ENCODE results near the gene TLR8. TPM values are rescaled to one million over a fixed set of nuclear protein-coding genes. Genes with fewer than 3 reads are reported as not detected.

TLR8 gene
- total and polyA plus RNA-seq, 10 of the 15 experiments (the other 5 are each of a cell fraction or from before 2014, with no cell fraction given), result 0.04 TPM; not detected in 9

DNA sequence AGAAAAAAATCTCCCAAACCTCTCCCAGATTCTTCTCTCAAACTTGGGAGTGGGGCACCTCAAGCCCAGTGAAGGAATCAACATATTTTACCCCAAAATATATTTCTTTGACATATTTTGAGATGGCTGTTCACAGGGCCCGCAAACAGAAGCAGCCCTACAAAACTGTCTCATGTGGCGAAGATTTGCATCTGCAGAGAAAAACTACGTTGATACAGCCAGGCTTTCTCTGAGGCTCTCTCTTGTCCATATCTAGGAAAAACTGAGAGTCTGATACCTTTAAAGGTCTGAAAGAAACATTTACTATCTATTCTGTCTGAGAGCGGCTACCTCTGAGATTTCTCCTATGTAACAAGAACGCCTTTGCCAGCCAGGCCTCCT, 45.2 kb downstream of the TLR8 start:
- Histone ChIP-seq H3K27ac (ENCODE audit: control insufficient read depth, insufficient read depth) (peak overlapping the region; percentile 97), H3K79me2 (ENCODE audit: control insufficient read depth, insufficient read depth, low read length) (peaks cover 47% of the 10 kb centered on the region), H3K9ac (ENCODE audit: control insufficient read depth, insufficient read depth, low read length) (peak overlapping the region; percentile 78), H3K9me3 (replicated peaks; ENCODE audit: control insufficient read depth, insufficient read depth, low read length) (no peaks in the 10 kb centered on the region), H3K4me3 (peak overlapping the region; percentile 53; the same call in 1 of the 2 replicates), H3K4me2 (ENCODE audit: control insufficient read depth, insufficient read depth) (peak overlapping the region; percentile 97), H3K36me3 (ENCODE audit: control insufficient read depth in 2 of 2, insufficient read depth in 2 of 2, low read length in 1 of 2) (no peaks in the 10 kb centered on the region), H3K27me3 (replicated peaks in 1 of 2; ENCODE audit: control insufficient read depth in 2 of 2, insufficient read depth in 2 of 2, low read length in 1 of 2) (no peaks in the 10 kb centered on the region), H3K4me1 (ENCODE audit: control insufficient read depth, insufficient read depth, low read length) (peaks cover 61% of the 10 kb centered on the region), H2AFZ (ENCODE audit: control insufficient read depth, low read depth, low read length) (no peak overlapping the region), H4K20me1 (ENCODE audit: control insufficient read depth, insufficient read depth) (no peaks in the 10 kb centered on the region)
- no peak for TF ChIP-seq MEF2B (IDR thresholded peaks at IDR 0.05; ENCODE audit: partially characterized antibody, poor library complexity, severe bottlenecking)
- TF ChIP-seq ZNF207 (IDR thresholded peaks at IDR 0.05; ENCODE audit: borderline replicate concordance), result no peak
- no peak for TF ChIP-seq RUNX3 (IDR thresholded peaks at IDR 0.05; ENCODE audit: low read length)
- no peak for TF ChIP-seq RB1 (IDR thresholded peaks at IDR 0.05; ENCODE audit: borderline replicate concordance)
- no peak for TF ChIP-seq BCL11A (IDR thresholded peaks at IDR 0.05; ENCODE audit: low read depth, low read length)
- TF ChIP-seq KAT2A (conservative IDR thresholded peaks at IDR 0.05; ENCODE audit: control insufficient read depth, low read depth, low read length), result no peak
- no peak for TF ChIP-seq ZBTB11 (CRISPR knock-in tag; IDR thresholded peaks at IDR 0.05)
- TF ChIP-seq, protein P1, sequence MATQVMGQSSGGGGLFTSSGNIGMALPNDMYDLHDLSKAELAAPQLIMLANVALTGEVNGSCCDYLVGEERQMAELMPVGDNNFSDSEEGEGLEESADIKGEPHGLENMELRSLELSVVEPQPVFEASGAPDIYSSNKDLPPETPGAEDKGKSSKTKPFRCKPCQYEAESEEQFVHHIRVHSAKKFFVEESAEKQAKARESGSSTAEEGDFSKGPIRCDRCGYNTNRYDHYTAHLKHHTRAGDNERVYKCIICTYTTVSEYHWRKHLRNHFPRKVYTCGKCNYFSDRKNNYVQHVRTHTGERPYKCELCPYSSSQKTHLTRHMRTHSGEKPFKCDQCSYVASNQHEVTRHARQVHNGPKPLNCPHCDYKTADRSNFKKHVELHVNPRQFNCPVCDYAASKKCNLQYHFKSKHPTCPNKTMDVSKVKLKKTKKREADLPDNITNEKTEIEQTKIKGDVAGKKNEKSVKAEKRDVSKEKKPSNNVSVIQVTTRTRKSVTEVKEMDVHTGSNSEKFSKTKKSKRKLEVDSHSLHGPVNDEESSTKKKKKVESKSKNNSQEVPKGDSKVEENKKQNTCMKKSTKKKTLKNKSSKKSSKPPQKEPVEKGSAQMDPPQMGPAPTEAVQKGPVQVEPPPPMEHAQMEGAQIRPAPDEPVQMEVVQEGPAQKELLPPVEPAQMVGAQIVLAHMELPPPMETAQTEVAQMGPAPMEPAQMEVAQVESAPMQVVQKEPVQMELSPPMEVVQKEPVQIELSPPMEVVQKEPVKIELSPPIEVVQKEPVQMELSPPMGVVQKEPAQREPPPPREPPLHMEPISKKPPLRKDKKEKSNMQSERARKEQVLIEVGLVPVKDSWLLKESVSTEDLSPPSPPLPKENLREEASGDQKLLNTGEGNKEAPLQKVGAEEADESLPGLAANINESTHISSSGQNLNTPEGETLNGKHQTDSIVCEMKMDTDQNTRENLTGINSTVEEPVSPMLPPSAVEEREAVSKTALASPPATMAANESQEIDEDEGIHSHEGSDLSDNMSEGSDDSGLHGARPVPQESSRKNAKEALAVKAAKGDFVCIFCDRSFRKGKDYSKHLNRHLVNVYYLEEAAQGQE (IDR thresholded peaks at IDR 0.05; ENCODE audit: low read depth, low read length), result no peak
- TF ChIP-seq SIX5 (IDR thresholded peaks at IDR 0.05; ENCODE audit: low read depth, low read length, severe bottlenecking), result no peak
- TF ChIP-seq KDM1A (IDR thresholded peaks at IDR 0.05; ENCODE audit: borderline replicate concordance), result no peak
- TF ChIP-seq NRF1 (conservative IDR thresholded peaks at IDR 0.05; ENCODE audit: low read depth, low read length), result no peak
- TF ChIP-seq, protein P2, sequence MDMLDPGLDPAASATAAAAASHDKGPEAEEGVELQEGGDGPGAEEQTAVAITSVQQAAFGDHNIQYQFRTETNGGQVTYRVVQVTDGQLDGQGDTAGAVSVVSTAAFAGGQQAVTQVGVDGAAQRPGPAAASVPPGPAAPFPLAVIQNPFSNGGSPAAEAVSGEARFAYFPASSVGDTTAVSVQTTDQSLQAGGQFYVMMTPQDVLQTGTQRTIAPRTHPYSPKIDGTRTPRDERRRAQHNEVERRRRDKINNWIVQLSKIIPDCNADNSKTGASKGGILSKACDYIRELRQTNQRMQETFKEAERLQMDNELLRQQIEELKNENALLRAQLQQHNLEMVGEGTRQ (IDR thresholded peaks at IDR 0.05; ENCODE audit: borderline replicate concordance, low read depth, low read length), result no peak
- 34% methylated on average over 5 of the region's 5 CpGs for WGBS (ENCODE audit: insufficient coverage, insufficient replicate concordance, low lambda C conversion rate, missing lambda C conversion rate)
- in situ Hi-C loops (cut with MboI) (loop anchor here (5.0 to 25.0 kb wide), 4 partner anchors 136 to 1073 kb away; partner anchors contain the start of genes GEMIN8 and TCEANC), intact Hi-C loops (cut with micrococcal nuclease; ENCODE audit: unreplicated experiment) (loop anchor here (2.0 to 10.0 kb wide), 2 partner anchors 305 to 743 kb away; no protein-coding TSS in a partner anchor)
- ATAC-seq, result no peak
- ChIA-PET SMC1A (ENCODE audit: uncharacterized antibody, unreplicated experiment) (interaction anchor here (1.5 to 18.8 kb wide), 8 partner anchors 22 to 538 kb away, joined by 7 to 632 read pairs (median 160); partner anchors contain the start of gene TMSB4X), POLR2A (interaction anchor here (0.9 to 7.2 kb wide), 10 partner anchors 18 to 140 kb away, joined by 3 to 63 read pairs (median 15); partner anchors contain the start of gene TMSB4X), CTCF (interaction anchor here (0.8 to 7.7 kb wide), 16 partner anchors 14 to 538 kb away, joined by 3 to 312 read pairs (median 8); no protein-coding TSS in a partner anchor), RAD21 (ENCODE audit: unreplicated experiment) (interaction anchor here (0.6 to 15.5 kb wide), 15 partner anchors 24 to 539 kb away, joined by 3 to 549 read pairs (median 33); partner anchors contain the start of gene TMSB4X)
- DNase-seq (ENCODE audit: low read depth, low spot score), result no peak
- no TSS peak for BruUV-seq (replicated peaks)
- no peak for FAIRE-seq
